K562 (cell line): ENCODE measurements around the gene CDKL5. TPM values are rescaled to one million over a fixed set of nuclear protein-coding genes. Genes with fewer than 3 reads are reported as not detected.

ENCODE experiments used
- ATAC-seq: fragments of 200-7000 bp; cut with Tn5 transposase; 3 replicates; pipeline ENCODE4 v1.9.1; 2020; ENCODE audit warnings: moderate library complexity
- BruUV-seq: library from RNA; stranded (reverse); fragments of 400-500 nt; replicated peaks from 2 replicates; lab custom pipeline; 2021; lab: Mats Ljungman, UMichigan
- CTCF ChIA-PET: fragments of 300-600 bp; formaldehyde crosslinking; extraction: SDS; loops from one replicate; lab custom pipeline; 2021; ENCODE audit warnings: low intra/inter-chr PET ratio; lab: Yijun Ruan, JAX
- POLR2A ChIA-PET: fragments of 300-600, 350-650 bp; sonication (Branson Sonifier 250); formaldehyde crosslinking; extraction: SDS; loops from one replicate; lab custom pipeline; 2021; ENCODE audit warnings: antibody characterized with exemption, inconsistent platforms; lab: Yijun Ruan, JAX
- DNase-seq, 4 experiments: peaks; one replicate each; pipeline versions ENCODE4 v3.0.0 to v3.0.0-alpha.2; 2011 to 2018; ENCODE audit warnings: low spot score in 3 of 4, mixed read lengths in 3 of 4; ENCODE audit errors: extremely low read depth in 1 of 4
- FAIRE-seq: peaks from 2 replicates; lab custom pipeline; 2011; peaks lifted over from hg19 to GRCh38; lab: Jason Lieb, UNC
- H2AFZ ChIP-seq: 2 replicates; pipeline ENCODE4 v1.6.0; 2011; ENCODE audit warnings: low read depth, low read length, control low read depth, inconsistent platforms
- H3K27ac ChIP-seq: fragments of 200-600 bp; 3 replicates; pipeline ENCODE4 v1.8.0; 2011; ENCODE audit warnings: low read depth, mild to moderate bottlenecking, control low read depth, inconsistent platforms, low read length, moderate library complexity, mixed read lengths; ENCODE audit errors: extremely low read depth
- H3K27me3 ChIP-seq, 2 experiments: fragments of 300-600 bp in 1 of 2; 2 replicates in 1 of 2; 3 replicates in 1 of 2; pipeline versions ENCODE4 v1.6.0 to v1.8.0; 2011; ENCODE audit warnings: inconsistent platforms in 2 of 2, low read length in 2 of 2, mild to moderate bottlenecking in 1 of 2, mixed read lengths in 1 of 2, moderate library complexity in 1 of 2; ENCODE audit not compliant: control insufficient read depth in 2 of 2, insufficient read depth in 2 of 2
- H3K36me3 ChIP-seq: fragments of 300-600 bp; 3 replicates; pipeline ENCODE4 v1.8.0; 2011; ENCODE audit warnings: mild to moderate bottlenecking, low read length, inconsistent platforms; ENCODE audit not compliant: control insufficient read depth, insufficient read depth
- H3K4me1 ChIP-seq, 2 experiments: fragments of 200-600 bp in 1 of 2; replicated peaks in 1 of 2; 2 replicates in 1 of 2; 3 replicates in 1 of 2; pipeline versions ENCODE4 v1.5.1 to v1.8.0; 2011; ENCODE audit warnings: inconsistent platforms in 2 of 2, low read length in 2 of 2, mild to moderate bottlenecking in 1 of 2, mixed read lengths in 1 of 2, moderate library complexity in 1 of 2; ENCODE audit not compliant: control insufficient read depth in 2 of 2, insufficient read depth in 2 of 2
- H3K4me2 ChIP-seq: 2 replicates; pipeline ENCODE4 v1.6.1; 2011; ENCODE audit warnings: low read length, control low read depth, inconsistent platforms, mixed read lengths; ENCODE audit not compliant: insufficient read depth
- H3K4me3 ChIP-seq: fragments of 200-600 bp; sonication (generic), shearing (Covaris generic); 2 replicates; pipeline ENCODE4 v1.5.1; 2016; ENCODE audit warnings: control low read depth, inconsistent platforms
- H3K79me2 ChIP-seq: fragments of 200-600 bp; 3 replicates; pipeline ENCODE4 v1.8.0; 2011; ENCODE audit warnings: low read length, inconsistent platforms; ENCODE audit not compliant: control insufficient read depth, insufficient read depth
- H3K9ac ChIP-seq, 2 experiments: 2 replicates each; pipeline versions ENCODE4 v1.6.0 to v1.6.1; 2011; ENCODE audit warnings: low read depth in 2 of 2, low read length in 2 of 2, control low read depth in 1 of 2, inconsistent platforms in 1 of 2, mild to moderate bottlenecking in 1 of 2, mixed read lengths in 1 of 2; ENCODE audit not compliant: insufficient read depth in 1 of 2
- H3K9me1 ChIP-seq: one replicate; pipeline ENCODE4 v1.6.0; 2011; ENCODE audit warnings: inconsistent platforms, mild to moderate bottlenecking, low read length, moderate library complexity; ENCODE audit not compliant: control insufficient read depth, insufficient read depth
- H3K9me3 ChIP-seq: replicated peaks from 2 replicates; pipeline ENCODE4 v1.5.1; 2011; ENCODE audit warnings: low read depth, low read length, inconsistent platforms; ENCODE audit not compliant: control insufficient read depth, insufficient read depth
- H4K20me1 ChIP-seq: replicated peaks from 2 replicates; pipeline ENCODE4 v1.6.1; 2011; ENCODE audit warnings: low read length, inconsistent platforms, mixed read lengths; ENCODE audit not compliant: control insufficient read depth, insufficient read depth
- ARNT ChIP-seq, 2 experiments: fragments of 450-650 bp; IDR thresholded peaks; 2 replicates each; pipeline ENCODE4 v1.6.1; 2016; ENCODE audit warnings: mild to moderate bottlenecking in 1 of 2
- ELF2 ChIP-seq: fragments of 250-450 bp; sonication (Bioruptor Pico); IDR thresholded peaks from 2 replicates; pipeline ENCODE4 v1.5.0; 2021; ENCODE audit warnings: mild to moderate bottlenecking
- MCM3 ChIP-seq: fragments of 450-650 bp; IDR thresholded peaks from 2 replicates; pipeline ENCODE4 v1.6.1; 2016
- NFATC3 ChIP-seq: fragments of 450-650 bp; IDR thresholded peaks from 2 replicates; pipeline ENCODE4 v1.6.1; 2017; ENCODE audit warnings: mild to moderate bottlenecking
- NFIC ChIP-seq: fragments of 450-650 bp; IDR thresholded peaks from 2 replicates; pipeline ENCODE4 v1.6.1; 2017; ENCODE audit warnings: mild to moderate bottlenecking, inconsistent platforms
- SRF ChIP-seq, 2 experiments: fragments of 250-450, 450-650 bp in 1 of 2; sonication (Bioruptor Pico) in 1 of 2; sonication (generic) in 1 of 2; formaldehyde crosslinking; IDR thresholded peaks; 2 replicates each; pipeline versions ENCODE4 v1.5.0 to v1.5.1; 2020 to 2022; ENCODE audit warnings: mild to moderate bottlenecking in 1 of 2, missing genetic modification reagents in 1 of 2
- ZNF124 ChIP-seq: sonication (generic); formaldehyde crosslinking; IDR thresholded peaks from 2 replicates; pipeline ENCODE4 v1.8.1; 2022; ENCODE audit warnings: missing genetic modification reagents
- ZNF316 ChIP-seq: fragments of 450-650 bp; IDR thresholded peaks from 2 replicates; pipeline ENCODE4 v1.6.1; 2016
- WGBS: fragments of 100-300 bp; shearing (Covaris generic); methylation state at CpG from one replicate; pipeline ENCODE4 v1.1.6; 2016; ENCODE audit warnings: low coverage, mixed read lengths; ENCODE audit not compliant: insufficient coverage; ENCODE audit errors: missing lambda C conversion rate; 5-methylcytosine and 5-hydroxymethylcytosine counted together
- in situ Hi-C: fragments of 300-500 bp; cut with MboI; formaldehyde crosslinking; loops from 4 replicates; pipeline ENCODE4 v1.15.0; 2018; ENCODE audit warnings: inconsistent platforms, mixed read lengths
- intact Hi-C: fragments of 100-400 bp; cut with micrococcal nuclease; formaldehyde crosslinking; loops from 2 replicates; pipeline ENCODE4 v1.14.2; 2022
- polyA plus RNA-seq, 8 experiments: library from polyadenylated mRNA; depleted of rRNA in 4 of 8; stranded (reverse) in 5 of 8; unstranded in 3 of 8; fragments of >200 nt; fragmentation: Nextera tagmentation in 2 of 8; fragmentation: Illumina TruSeq in 1 of 8; extraction: Ambion mirVana in 2 of 8; extraction: Trizol in 1 of 8; gene quantifications; 2 replicates each; pipeline versions ENCODE4 v1.2.1 to v1.2.3, GENCODE V29; 2011 to 2014; ENCODE audit warnings: inconsistent platforms in 1 of 8, missing spikeins in 1 of 8
- total RNA-seq, 7 experiments: library from RNA; depleted of rRNA in 6 of 7; stranded (reverse); fragments of >200 nt in 6 of 7; fragmentation: Illumina TruSeq in 2 of 7; extraction: Trizol in 2 of 7; gene quantifications; 2 replicates each; pipeline versions ENCODE4 v1.2.1 to v1.2.3, GENCODE V29; 2011 to 2021; ENCODE audit warnings: low replicate concordance in 1 of 7

The CDKL5 gene
- total and polyA plus RNA-seq, 9 of the 15 experiments (the other 6 are each of a cell fraction or from before 2014, with no cell fraction given), result under 0.01 to 0.21 (median 0.04) TPM

DNA sequence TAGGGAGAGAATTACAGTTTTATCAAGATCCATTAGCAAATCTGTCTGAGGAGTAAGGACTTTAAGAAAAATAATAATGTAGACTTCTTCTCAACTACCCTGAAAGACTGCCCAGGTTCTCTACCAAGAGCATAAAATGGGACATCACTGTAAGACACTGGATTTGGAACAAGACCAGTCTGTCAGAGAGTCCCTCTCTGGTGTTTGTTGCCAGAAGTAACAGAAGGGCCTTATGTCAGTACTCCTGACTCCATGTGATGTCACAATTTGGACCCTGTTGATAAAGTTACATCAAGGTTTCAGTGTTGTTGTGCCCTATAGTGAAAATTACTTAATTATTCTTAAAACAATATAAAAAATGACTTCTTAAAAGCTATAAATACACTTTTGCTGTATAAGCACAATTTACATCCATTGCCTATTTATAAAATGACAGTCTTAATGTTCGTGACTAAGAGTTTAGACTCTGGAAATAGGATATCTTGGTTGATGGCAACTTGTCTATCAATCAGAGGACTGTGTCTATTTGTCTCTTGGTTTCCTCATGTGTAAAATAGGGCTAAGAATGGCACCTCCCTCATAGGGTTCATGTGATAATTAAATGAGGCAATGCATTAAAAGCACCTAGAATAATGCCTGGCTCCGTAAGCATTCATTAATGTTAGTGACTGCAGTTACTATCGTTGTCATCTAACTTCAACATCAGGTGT, 188.7 kb downstream of the CDKL5 start:
- FAIRE-seq, result no peak
- intact Hi-C loops (no loop called here), in situ Hi-C loops (no loop called here)
- TF ChIP-seq ZNF316, result peak; percentile 42; the same call in 1 of the 2 replicates
- TF ChIP-seq ZNF124 (CRISPR knock-in tag), result no peak
- no peak for ATAC-seq
- ChIA-PET POLR2A (no interaction called here), CTCF (no interaction called here)
- no peaks in the 10 kb centered on the region for H3K4me1 ChIP-seq
- no peak overlapping the region for H3K4me2 ChIP-seq
- DNase-seq, result no peak
- no peaks in the 10 kb centered on the region for H3K79me2 ChIP-seq
- H3K9me1 ChIP-seq, result no peaks in the 10 kb centered on the region
- H3K9me3 ChIP-seq, result no peaks in the 10 kb centered on the region
- no peak overlapping the region for H3K27ac ChIP-seq
- no peak overlapping the region for H3K9ac ChIP-seq
- H4K20me1 ChIP-seq, result no peaks in the 10 kb centered on the region
- H2AFZ ChIP-seq, result no peak overlapping the region
- no peaks in the 10 kb centered on the region for H3K27me3 ChIP-seq
- H3K4me3 ChIP-seq, result no peak overlapping the region
- 2% methylated on average over 3 of the region's 3 CpGs for WGBS
- H3K36me3 ChIP-seq, result no peaks in the 10 kb centered on the region
- BruUV-seq, result no TSS peak

DNA sequence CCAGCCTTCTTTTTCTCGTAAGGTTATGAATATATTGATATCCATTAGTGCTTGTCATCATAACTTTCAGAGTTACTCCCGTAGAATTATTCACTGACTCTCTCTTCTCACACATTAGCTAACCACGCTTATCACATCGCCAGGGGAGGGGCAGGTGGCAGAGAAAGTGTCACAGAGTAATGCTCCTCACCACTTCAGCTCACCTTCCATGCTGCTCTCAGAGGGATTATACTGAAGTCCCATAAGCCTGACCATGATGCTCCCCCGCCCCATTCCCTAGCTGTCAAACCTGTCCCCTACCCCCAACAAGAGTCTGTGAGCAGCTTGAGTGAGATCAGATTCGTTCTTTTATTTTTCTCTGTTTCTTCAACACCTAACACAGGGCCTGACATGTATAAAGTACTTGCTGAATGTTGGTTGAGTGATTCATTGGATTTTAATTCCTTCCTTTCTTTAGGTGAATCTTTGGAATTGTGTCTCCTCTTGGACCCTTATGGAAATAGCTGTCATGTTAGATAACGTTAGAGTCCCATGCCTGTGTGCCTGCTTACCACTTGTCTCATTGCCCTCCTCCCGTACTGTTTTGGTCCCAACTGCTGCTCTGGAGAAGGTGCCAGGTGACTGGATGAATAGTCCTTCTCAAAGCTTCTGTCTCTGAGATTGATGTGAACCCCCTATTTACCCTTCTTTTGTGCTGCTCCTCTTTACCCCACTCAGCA, 191.4 kb downstream of the CDKL5 start:
- Histone ChIP-seq H3K27ac (no peak overlapping the region), H2AFZ (no peak overlapping the region), H3K79me2 (no peaks in the 10 kb centered on the region), H3K4me2 (no peak overlapping the region), H3K27me3 (no peaks in the 10 kb centered on the region; a peak in 1 of 5 replicates), H3K4me3 (no peak overlapping the region), H3K9me3 (no peaks in the 10 kb centered on the region)
- no peak for DNase-seq
- intact Hi-C loops (no loop called here), in situ Hi-C loops (no loop called here)
- no peak for ATAC-seq
- 0% methylated on average over 6 of the region's 8 CpGs for WGBS
- no peak for FAIRE-seq
- POLR2A ChIA-PET, result no interaction called here
- no TSS peak for BruUV-seq
- no peak for TF ChIP-seq ARNT (IDR thresholded peaks at IDR 0.05)
- no peak for TF ChIP-seq SRF (CRISPR knock-in tag; IDR thresholded peaks at IDR 0.05)
- no peak for TF ChIP-seq NFATC3
- no peak for TF ChIP-seq NFIC
- no peak for TF ChIP-seq ELF2 (CRISPR knock-in tag)
- TF ChIP-seq MCM3, result no peak
- TF ChIP-seq, all 486 proteins: peak for 0
- CTCF ChIA-PET, result no interaction called here
- Histone ChIP-seq H3K4me1 (no peaks in the 10 kb centered on the region), H3K9me1 (no peaks in the 10 kb centered on the region), H3K9ac (no peak overlapping the region), H3K36me3 (no peaks in the 10 kb centered on the region), H4K20me1 (no peaks in the 10 kb centered on the region)
